H1 (cell line): Measurements from ENCODE around the gene GABRD. TPM values are rescaled to one million over a fixed set of nuclear protein-coding genes. Genes with fewer than 3 reads are reported as not detected.

Source experiments
- CTCF ChIA-PET: fragments of 300-600 bp; sonication (Branson Sonifier 250); formaldehyde crosslinking; loops from one replicate; lab custom pipeline; 2021; ENCODE audit not compliant: partially characterized antibody; lab: Charles Lee
- POLR2A ChIA-PET: fragments of 300-600 bp; sonication (Branson Sonifier 250); formaldehyde crosslinking; loops from one replicate; lab custom pipeline; 2021; ENCODE audit warnings: inconsistent platforms; ENCODE audit not compliant: partially characterized antibody; lab: Charles Lee
- DNase-seq, 2 experiments: peaks; one replicate each; pipeline versions ENCODE4 v3.0.0 to v3.0.0-alpha.2; 2010 to 2022; ENCODE audit warnings: low spot score in 2 of 2, low read depth in 1 of 2, mixed read lengths in 1 of 2
- FAIRE-seq: peaks from 2 replicates; lab custom pipeline; 2011; peaks lifted over from hg19 to GRCh38; lab: Jason Lieb, UNC
- H2AFZ ChIP-seq: 2 replicates; pipeline ENCODE4 v1.8.1; 2012; ENCODE audit warnings: low read length, inconsistent platforms
- H2AK5ac ChIP-seq: 2 replicates; pipeline ENCODE4 v1.6.1; 2013; ENCODE audit warnings: low read depth, low read length
- H2BK120ac ChIP-seq: replicated peaks from 2 replicates; pipeline ENCODE3; 2013; ENCODE audit warnings: low read depth, low read length, inconsistent platforms
- H2BK12ac ChIP-seq: 2 replicates; pipeline ENCODE4 v1.6.1; 2013; ENCODE audit warnings: low read depth, low read length
- H2BK15ac ChIP-seq: 2 replicates; pipeline ENCODE4 v1.6.1; 2013; ENCODE audit warnings: low read length
- H2BK20ac ChIP-seq: 2 replicates; pipeline ENCODE4 v1.6.1; 2013; ENCODE audit warnings: low read length
- H2BK5ac ChIP-seq: 2 replicates; pipeline ENCODE4 v1.6.1; 2013; ENCODE audit warnings: low read depth, low read length
- H3K14ac ChIP-seq: 2 replicates; pipeline ENCODE4 v1.6.1; 2013; ENCODE audit warnings: inconsistent platforms; ENCODE audit not compliant: insufficient read length
- H3K18ac ChIP-seq: 2 replicates; pipeline ENCODE4 v1.6.1; 2013; ENCODE audit warnings: low read length; ENCODE audit errors: extremely low read depth
- H3K23ac ChIP-seq: 2 replicates; pipeline ENCODE4 v1.6.1; 2013; ENCODE audit warnings: inconsistent platforms; ENCODE audit not compliant: insufficient read length
- H3K23me2 ChIP-seq: 2 replicates; pipeline ENCODE4 v1.6.1; 2013; ENCODE audit warnings: low read depth, low read length
- H3K27ac ChIP-seq: 2 replicates; pipeline ENCODE4 v1.6.1; 2011; ENCODE audit warnings: low read depth, low read length, inconsistent platforms
- H3K27me3 ChIP-seq, 4 experiments: replicated peaks in 1 of 4; 1 replicate in 1 of 4; 2 replicates in 3 of 4; pipeline versions ENCODE4 v1.6.1 to v1.8.1; 2011 to 2013; ENCODE audit warnings: low read length in 3 of 4, mild to moderate bottlenecking in 3 of 4, inconsistent platforms in 2 of 4, mixed read lengths in 2 of 4, moderate library complexity in 1 of 4; ENCODE audit not compliant: control insufficient read depth in 3 of 4, insufficient read depth in 3 of 4; ENCODE audit errors: extremely low read depth in 1 of 4
- H3K36me3 ChIP-seq, 4 experiments: 2 replicates each; pipeline versions ENCODE4 v1.6.1 to v1.8.1; 2011 to 2013; ENCODE audit warnings: mild to moderate bottlenecking in 4 of 4, low read length in 3 of 4, moderate library complexity in 2 of 4, control low read depth in 1 of 4, inconsistent platforms in 1 of 4; ENCODE audit not compliant: insufficient read depth in 4 of 4, control insufficient read depth in 2 of 4
- H3K4ac ChIP-seq: replicated peaks from 2 replicates; pipeline ENCODE3; 2013; ENCODE audit warnings: low read length, low read depth, mixed read lengths, inconsistent platforms; ENCODE audit not compliant: insufficient read length
- H3K4me1 ChIP-seq, 4 experiments: replicated peaks in 1 of 4; 1 replicate in 1 of 4; 2 replicates in 3 of 4; pipeline versions ENCODE4 v1.6.1 to v1.8.1; 2011 to 2013; ENCODE audit warnings: low read length in 3 of 4, inconsistent platforms in 2 of 4, mixed read lengths in 1 of 4; ENCODE audit not compliant: insufficient read depth in 4 of 4, control insufficient read depth in 3 of 4
- H3K4me2 ChIP-seq, 2 experiments: 2 replicates each; pipeline versions ENCODE4 v1.6.1 to v1.8.1; 2011 to 2013; ENCODE audit warnings: low read depth in 2 of 2, low read length in 2 of 2, control low read depth in 1 of 2, inconsistent platforms in 1 of 2, mild to moderate bottlenecking in 1 of 2; ENCODE audit not compliant: insufficient read depth in 1 of 2
- H3K4me3 ChIP-seq, 4 experiments: fragments of 200-600, 300-600 bp in 1 of 4; sonication (generic), shearing (Covaris generic), sonication (Bioruptor Twin) in 1 of 4; 2 replicates each; pipeline versions ENCODE4 v1.5.1 to v1.8.1; 2011 to 2016; ENCODE audit warnings: low read length in 4 of 4, low read depth in 3 of 4, control low read depth in 2 of 4, inconsistent platforms in 2 of 4, mild to moderate bottlenecking in 2 of 4, mixed read lengths in 1 of 4, moderate library complexity in 1 of 4; ENCODE audit not compliant: insufficient read depth in 2 of 4; ENCODE audit errors: extremely low read depth in 1 of 4
- H3K56ac ChIP-seq: replicated peaks from 2 replicates; pipeline ENCODE3; 2013; ENCODE audit warnings: low read depth, mild to moderate bottlenecking, mixed read lengths, low read length, inconsistent platforms; ENCODE audit not compliant: insufficient read length
- H3K79me1 ChIP-seq: 2 replicates; pipeline ENCODE4 v1.6.1; 2013; ENCODE audit warnings: low read depth, low read length, control low read depth
- H3K79me2 ChIP-seq, 2 experiments: 2 replicates each; pipeline versions ENCODE4 v1.6.1 to v1.8.1; 2012 to 2013; ENCODE audit warnings: low read length in 2 of 2, mild to moderate bottlenecking in 2 of 2, inconsistent platforms in 1 of 2; ENCODE audit not compliant: insufficient read depth in 2 of 2, control insufficient read depth in 1 of 2
- H3K9ac ChIP-seq, 4 experiments: replicated peaks in 1 of 4; 1 replicate in 1 of 4; 2 replicates in 3 of 4; pipeline versions ENCODE4 v1.6.1 to v1.8.1; 2011 to 2013; ENCODE audit warnings: low read depth in 3 of 4, low read length in 3 of 4, control low read depth in 2 of 4, mild to moderate bottlenecking in 2 of 4, moderate library complexity in 2 of 4, inconsistent platforms in 1 of 4; ENCODE audit errors: extremely low read depth in 1 of 4
- H3K9me3 ChIP-seq, 2 experiments: 2 replicates each; pipeline versions ENCODE4 v1.6.1 to v1.8.1; 2012 to 2013; ENCODE audit warnings: mild to moderate bottlenecking in 2 of 2, moderate library complexity in 2 of 2, control low read depth in 1 of 2, inconsistent platforms in 1 of 2, low read depth in 1 of 2, low read length in 1 of 2, mixed read lengths in 1 of 2; ENCODE audit not compliant: insufficient read depth in 2 of 2
- H4K20me1 ChIP-seq, 2 experiments: replicated peaks in 1 of 2; 2 replicates each; pipeline versions ENCODE3 to v1.8.1; 2011 to 2013; ENCODE audit warnings: inconsistent platforms in 2 of 2, low read length in 2 of 2, mild to moderate bottlenecking in 1 of 2; ENCODE audit not compliant: insufficient read depth in 2 of 2, control insufficient read depth in 1 of 2
- H4K5ac ChIP-seq: 2 replicates; pipeline ENCODE4 v1.6.1; 2013; ENCODE audit warnings: low read length, low read depth, mixed read lengths, inconsistent platforms; ENCODE audit not compliant: insufficient read length
- H4K8ac ChIP-seq: 2 replicates; pipeline ENCODE4 v1.8.0; 2013; ENCODE audit warnings: mild to moderate bottlenecking, moderate library complexity, low read length, inconsistent platforms; ENCODE audit not compliant: insufficient read depth; ENCODE audit errors: extremely low read depth
- H4K91ac ChIP-seq: replicated peaks from 2 replicates; pipeline ENCODE3; 2013; ENCODE audit warnings: low read length, mixed read lengths, inconsistent platforms; ENCODE audit not compliant: insufficient read length
- SP2 ChIP-seq: IDR thresholded peaks from 2 replicates; pipeline ENCODE4 v1.6.1; 2012; ENCODE audit warnings: mild to moderate bottlenecking, low read length, inconsistent platforms
- SUZ12 ChIP-seq: fragments of 200-600 bp; sonication (generic); IDR thresholded peaks from 2 replicates; pipeline ENCODE4 v1.6.1; 2012; ENCODE audit warnings: mild to moderate bottlenecking, inconsistent platforms, low read length, moderate library complexity, mixed read lengths
- WGBS, 2 experiments: shearing (Covaris generic) in 1 of 2; methylation state at CpG; one replicate each; pipeline versions ENCODE4 v1.1.6 to v1.1.7; 2013 to 2015; ENCODE audit warnings: low lambda C conversion rate in 2 of 2, mixed read lengths in 2 of 2, inconsistent platforms in 1 of 2, low coverage in 1 of 2, missing lambda C conversion rate in 1 of 2; ENCODE audit not compliant: insufficient replicate concordance in 2 of 2, insufficient coverage in 1 of 2, insufficient read length in 1 of 2; ENCODE audit errors: extremely low coverage in 1 of 2, missing lambda C conversion rate in 1 of 2; 5-methylcytosine and 5-hydroxymethylcytosine counted together
- polyA plus RNA-seq, 7 experiments: library from polyadenylated mRNA; depleted of rRNA in 3 of 7; stranded (reverse) in 5 of 7; unstranded in 2 of 7; fragments of >200 nt in 5 of 7; fragments of 200-250 nt in 2 of 7; gene quantifications; 1 replicate in 5 of 7; 2 replicates in 1 of 7; 4 replicates in 1 of 7; pipeline versions ENCODE4 v1.2.1 to v1.2.3, GENCODE V29; 2011 to 2013; ENCODE audit warnings: missing spikeins in 2 of 7, mixed read lengths in 2 of 7
- total RNA-seq: library from RNA; stranded (reverse); fragmentation: NEBNext Ultra II Directional; extraction: Animal tissue kit (Norgen Biotek cat#: 25700); gene quantifications from 2 replicates; pipeline ENCODE4 v1.2.1, GENCODE V29; 2021
- TF ChIP-seq, protein P1 (sequence below), 3 experiments: IDR thresholded peaks; 1 replicate in 2 of 3; 2 replicates in 1 of 3; pipeline versions ENCODE4 v1.5.1 to v1.6.1; 2011; ENCODE audit warnings: low read length in 3 of 3, mild to moderate bottlenecking in 3 of 3, inconsistent platforms in 2 of 3, low read depth in 1 of 3, moderate library complexity in 1 of 3; ENCODE audit not compliant: insufficient read depth in 1 of 3; ENCODE audit errors: control extremely low read depth in 1 of 3

Gene GABRD
- total and polyA plus RNA-seq, 2 of the 8 experiments (the other 6 are each of a cell fraction or from before 2014, with no cell fraction given) = 1.8 to 3.0 TPM

DNA sequence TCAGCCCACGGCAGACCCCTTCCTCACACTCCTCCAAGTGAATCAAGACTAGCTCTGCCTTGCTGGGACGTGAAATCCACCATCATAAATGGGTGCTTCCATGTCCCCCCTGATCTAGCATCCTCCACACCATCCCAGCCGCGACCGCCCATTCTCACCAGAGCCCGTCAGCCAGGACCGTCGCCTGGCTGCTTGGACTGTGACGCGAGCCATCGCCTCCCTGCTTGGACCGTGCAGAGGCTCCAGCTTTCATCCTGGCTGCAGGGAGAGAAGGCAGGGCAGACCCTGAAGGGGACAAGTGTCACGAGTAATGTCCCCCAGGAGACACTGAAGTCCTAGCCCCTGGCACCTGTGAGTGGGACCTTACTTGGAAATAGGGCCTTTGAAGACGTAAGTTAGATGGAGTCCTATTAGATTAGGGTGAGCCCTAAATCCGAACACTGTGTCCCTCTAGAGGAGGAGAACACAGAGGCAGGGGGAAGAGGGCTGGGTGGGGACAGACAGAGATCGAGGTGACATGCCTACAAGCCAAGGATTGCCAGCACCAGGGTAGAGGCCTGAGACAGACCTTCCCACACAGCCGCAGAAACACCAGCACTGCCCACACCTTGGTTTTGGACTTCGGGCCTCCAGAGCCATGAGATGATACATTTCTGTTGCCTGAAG lies 18.3 kb downstream of the GABRD start:
- Histone ChIP-seq H2BK15ac (no peak overlapping the region), H3K56ac (no peak overlapping the region)

More for the DNA sequence above, 18.3 kb downstream of the GABRD start:
- no peaks in the 10 kb centered on the region for H3K36me3 ChIP-seq
- TF ChIP-seq SP2 (no peak), SUZ12 (no peak)
- TF ChIP-seq, protein P1, sequence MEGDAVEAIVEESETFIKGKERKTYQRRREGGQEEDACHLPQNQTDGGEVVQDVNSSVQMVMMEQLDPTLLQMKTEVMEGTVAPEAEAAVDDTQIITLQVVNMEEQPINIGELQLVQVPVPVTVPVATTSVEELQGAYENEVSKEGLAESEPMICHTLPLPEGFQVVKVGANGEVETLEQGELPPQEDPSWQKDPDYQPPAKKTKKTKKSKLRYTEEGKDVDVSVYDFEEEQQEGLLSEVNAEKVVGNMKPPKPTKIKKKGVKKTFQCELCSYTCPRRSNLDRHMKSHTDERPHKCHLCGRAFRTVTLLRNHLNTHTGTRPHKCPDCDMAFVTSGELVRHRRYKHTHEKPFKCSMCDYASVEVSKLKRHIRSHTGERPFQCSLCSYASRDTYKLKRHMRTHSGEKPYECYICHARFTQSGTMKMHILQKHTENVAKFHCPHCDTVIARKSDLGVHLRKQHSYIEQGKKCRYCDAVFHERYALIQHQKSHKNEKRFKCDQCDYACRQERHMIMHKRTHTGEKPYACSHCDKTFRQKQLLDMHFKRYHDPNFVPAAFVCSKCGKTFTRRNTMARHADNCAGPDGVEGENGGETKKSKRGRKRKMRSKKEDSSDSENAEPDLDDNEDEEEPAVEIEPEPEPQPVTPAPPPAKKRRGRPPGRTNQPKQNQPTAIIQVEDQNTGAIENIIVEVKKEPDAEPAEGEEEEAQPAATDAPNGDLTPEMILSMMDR (IDR thresholded peaks at IDR 0.05; ENCODE audit: control extremely low read depth in 1 of 3, insufficient read depth in 1 of 3, low read depth in 1 of 3, low read length in 3 of 3) = peak in 2 of 3 experiments; percentile 7 to 31; a peak in 1 of 4 replicates
- H3K23me2 ChIP-seq = no peaks in the 10 kb centered on the region
- no peak overlapping the region for H2BK20ac ChIP-seq
- H3K4me3 ChIP-seq = no peak overlapping the region
- ChIA-PET CTCF (interaction anchor here (1.4 kb wide), 2 partner anchors 77 kb away, joined by 4 to 5 read pairs; no protein-coding TSS in a partner anchor), POLR2A (no interaction called here)
- H3K23ac ChIP-seq = no peak overlapping the region
- H3K9me3 ChIP-seq = no peaks in the 10 kb centered on the region
- H3K9ac ChIP-seq = no peak overlapping the region
- no peaks in the 10 kb centered on the region for H3K79me2 ChIP-seq
- 0 out of 2 replicates have a peak overlapping the region, but pooled peaks have one; percentile 71 for H4K8ac ChIP-seq
- no peak overlapping the region for H4K5ac ChIP-seq
- no peak overlapping the region for H3K4ac ChIP-seq
- FAIRE-seq (no peak), DNase-seq (no peak)
- no peaks in the 10 kb centered on the region for H3K79me1 ChIP-seq
- no peak overlapping the region for H2AFZ ChIP-seq
- no peak overlapping the region for H2AK5ac ChIP-seq
- no peak overlapping the region for H3K14ac ChIP-seq
- H3K27ac ChIP-seq = no peak overlapping the region
- peaks cover 0 to 3% of the 10 kb centered on the region in 2 experiments for H4K20me1 ChIP-seq
- H3K4me2 ChIP-seq = no peak overlapping the region
- peaks cover 0 to 7% (median 3%) of the 10 kb centered on the region in 4 experiments; a peak in 3 of 7 replicates for H3K4me1 ChIP-seq
- H4K91ac ChIP-seq = no peak overlapping the region
- H2BK5ac ChIP-seq = no peak overlapping the region
- no peak overlapping the region for H2BK120ac ChIP-seq
- no peak overlapping the region for H2BK12ac ChIP-seq
- no peaks in the 10 kb centered on the region for H3K27me3 ChIP-seq
- H3K18ac ChIP-seq = no peak overlapping the region
- WGBS, 2 experiments = 90% methylated on average over 18 of the region's 18 CpGs; no CpG with 5 or more reads in 1 of the 2 experiments
